ENCODE data around the gene NPBWR2.

NPBWR2 gene, protein sequence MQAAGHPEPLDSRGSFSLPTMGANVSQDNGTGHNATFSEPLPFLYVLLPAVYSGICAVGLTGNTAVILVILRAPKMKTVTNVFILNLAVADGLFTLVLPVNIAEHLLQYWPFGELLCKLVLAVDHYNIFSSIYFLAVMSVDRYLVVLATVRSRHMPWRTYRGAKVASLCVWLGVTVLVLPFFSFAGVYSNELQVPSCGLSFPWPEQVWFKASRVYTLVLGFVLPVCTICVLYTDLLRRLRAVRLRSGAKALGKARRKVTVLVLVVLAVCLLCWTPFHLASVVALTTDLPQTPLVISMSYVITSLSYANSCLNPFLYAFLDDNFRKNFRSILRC
- 0 reads per million in 2 donors for total RNA-seq

DNA sequence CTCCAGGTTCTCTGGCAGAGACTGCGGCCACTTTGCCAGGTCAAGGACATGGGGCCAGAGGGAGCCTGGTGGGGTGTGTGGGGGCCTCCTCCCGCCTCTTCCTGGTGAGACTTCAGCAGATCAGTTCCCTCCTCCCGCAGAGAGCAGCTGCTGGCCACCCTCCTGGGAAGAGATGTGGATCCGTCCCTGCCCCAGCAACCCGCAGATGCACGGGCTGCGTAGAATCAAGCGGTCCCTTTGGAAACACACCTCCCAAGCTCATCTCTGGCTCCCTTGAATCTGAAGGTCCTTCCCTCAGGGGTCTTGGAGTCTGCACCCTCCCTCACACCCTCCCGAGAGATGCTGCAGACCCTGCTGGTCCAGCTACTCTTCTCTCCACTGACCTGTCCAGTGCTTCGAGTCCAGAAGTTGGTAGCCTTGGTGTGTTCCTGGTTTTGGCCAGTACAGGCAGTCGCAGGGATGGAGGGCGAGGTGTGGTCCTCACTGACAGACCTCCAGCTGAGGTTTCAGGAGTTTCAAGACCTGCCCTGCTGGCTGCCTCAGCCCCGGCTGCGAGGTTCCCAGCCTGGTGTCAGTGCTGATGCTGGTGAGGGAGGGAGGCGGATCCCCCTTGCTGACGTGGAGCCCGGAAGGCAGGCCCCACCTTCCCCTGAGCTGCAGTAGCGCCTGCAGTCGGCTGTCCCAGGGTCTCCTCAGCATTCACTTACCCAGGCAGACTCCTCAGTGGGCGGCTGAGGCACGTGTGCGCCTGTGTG, at the start of gene NPBWR2:
Gene NPBWR2, minus strand, starts transcription at position 585 of the 755 bp plus-strand sequence. CDS start 734 bp downstream, outside the sequence.
- DNase-seq: no peak

DNA sequence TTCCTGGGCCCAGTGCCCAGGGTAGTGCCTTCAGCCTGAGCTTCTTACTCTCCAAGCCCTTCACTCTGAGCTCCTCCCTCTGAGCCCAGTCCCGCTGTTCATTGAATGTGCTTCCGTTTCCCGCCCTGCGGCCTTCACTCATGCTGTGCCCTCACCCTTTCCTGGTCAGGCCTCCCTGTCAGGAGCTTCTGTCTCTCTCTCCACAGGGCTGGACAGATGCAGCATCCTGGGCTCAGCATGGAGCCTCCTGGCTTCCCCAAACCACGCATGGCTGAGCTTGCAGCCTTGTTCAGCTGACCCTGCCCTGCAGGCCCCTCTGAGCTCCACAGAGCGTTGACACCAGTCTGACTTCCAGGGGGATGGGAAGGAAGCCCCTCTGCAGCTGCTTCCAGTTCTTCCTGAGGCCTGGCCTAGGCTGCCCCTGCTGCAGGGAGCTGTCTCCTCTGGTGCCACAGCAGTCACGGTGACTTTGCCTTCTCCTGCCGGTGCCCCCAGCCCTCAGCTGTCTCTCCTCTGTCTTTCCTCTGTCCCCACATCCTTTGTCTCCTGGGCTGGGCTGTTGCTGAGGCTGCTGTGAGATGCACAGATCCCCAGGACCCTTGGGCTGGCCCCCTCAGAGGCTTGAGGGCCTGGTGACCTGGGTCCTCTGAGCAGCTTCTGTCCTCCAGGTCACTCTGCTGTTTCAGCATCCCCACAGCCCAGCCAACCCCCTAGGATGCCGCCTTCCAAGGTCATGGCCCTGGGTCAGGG, 48.9 kb upstream of the NPBWR2 start:
- no peak for DNase-seq

DNA sequence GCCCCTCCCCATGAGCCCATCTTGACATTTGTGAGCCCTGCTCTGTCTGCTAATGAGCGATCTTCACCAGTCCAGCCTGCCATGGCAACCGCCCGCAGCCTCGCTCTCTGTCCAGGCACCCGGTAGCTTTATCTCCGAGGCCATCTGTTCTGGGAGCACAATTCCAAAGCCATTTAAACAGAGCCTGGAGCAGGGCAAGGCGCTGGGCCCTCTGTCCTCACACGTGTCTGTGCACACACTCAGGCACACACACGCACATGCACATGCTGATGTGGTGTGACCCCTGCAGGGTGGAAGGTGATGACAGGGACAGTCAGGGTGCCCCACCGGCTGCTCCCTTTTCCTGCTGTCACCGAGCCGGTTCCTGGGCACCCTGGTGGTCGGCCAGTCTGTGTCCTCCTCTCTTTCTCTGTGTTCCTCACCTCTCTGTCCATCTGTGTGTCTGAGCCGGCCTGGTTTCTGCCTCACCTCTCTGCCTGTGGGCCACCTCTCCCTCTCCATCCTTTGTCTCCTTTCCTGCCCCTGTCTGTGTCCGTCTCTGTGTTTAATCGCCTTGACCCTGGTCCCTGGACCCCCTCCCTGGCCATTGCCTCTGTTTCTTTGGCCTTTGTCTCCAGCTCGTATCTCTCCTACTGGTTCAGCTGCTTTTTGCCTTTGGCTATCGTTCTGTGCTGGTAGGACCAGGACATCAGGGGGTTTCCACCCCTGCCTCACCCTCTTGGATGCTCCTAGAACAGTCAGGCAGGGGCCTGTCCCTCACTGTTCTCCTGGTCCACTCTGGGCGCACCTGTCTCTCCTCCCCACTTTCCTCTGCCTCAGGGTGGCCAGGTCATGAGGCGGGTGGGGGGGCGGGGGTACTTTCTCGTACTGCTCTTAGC, 48.1 kb upstream of the NPBWR2 start:
- DNase-seq: no peak

DNA sequence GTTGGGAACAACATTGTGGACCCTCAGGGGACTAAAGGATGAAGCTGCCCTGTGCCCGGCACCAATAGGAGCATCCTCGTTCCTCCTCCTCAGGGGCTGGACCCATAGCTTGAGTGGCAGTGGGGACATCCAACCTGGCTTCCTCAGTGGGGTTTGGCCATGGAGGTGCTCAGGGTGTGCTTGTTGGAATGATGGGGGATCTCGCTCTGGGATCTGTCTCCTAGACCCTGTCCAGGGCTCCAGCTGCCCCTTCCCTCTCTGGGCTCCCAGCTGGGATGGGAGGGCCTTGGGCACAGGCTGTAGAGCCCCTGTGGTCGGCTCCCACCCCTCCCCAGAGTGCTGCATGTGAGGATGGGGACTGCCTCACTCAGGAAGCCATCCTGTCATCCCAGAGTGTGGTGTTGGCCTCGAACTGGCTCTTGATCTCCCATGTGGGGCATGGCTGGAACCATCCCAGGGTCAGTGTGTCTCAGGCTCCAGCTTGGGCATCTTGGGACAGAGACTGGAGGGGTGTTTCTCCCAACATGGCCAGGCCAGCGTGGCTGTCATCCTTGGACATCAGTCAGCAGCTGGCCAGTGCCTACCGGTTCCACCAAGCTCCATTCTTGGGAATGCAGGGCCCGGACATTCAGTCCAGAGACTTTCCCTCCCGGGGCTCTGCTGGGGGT, 47.4 kb upstream of the NPBWR2 start:
- DNase-seq: no peak

DNA sequence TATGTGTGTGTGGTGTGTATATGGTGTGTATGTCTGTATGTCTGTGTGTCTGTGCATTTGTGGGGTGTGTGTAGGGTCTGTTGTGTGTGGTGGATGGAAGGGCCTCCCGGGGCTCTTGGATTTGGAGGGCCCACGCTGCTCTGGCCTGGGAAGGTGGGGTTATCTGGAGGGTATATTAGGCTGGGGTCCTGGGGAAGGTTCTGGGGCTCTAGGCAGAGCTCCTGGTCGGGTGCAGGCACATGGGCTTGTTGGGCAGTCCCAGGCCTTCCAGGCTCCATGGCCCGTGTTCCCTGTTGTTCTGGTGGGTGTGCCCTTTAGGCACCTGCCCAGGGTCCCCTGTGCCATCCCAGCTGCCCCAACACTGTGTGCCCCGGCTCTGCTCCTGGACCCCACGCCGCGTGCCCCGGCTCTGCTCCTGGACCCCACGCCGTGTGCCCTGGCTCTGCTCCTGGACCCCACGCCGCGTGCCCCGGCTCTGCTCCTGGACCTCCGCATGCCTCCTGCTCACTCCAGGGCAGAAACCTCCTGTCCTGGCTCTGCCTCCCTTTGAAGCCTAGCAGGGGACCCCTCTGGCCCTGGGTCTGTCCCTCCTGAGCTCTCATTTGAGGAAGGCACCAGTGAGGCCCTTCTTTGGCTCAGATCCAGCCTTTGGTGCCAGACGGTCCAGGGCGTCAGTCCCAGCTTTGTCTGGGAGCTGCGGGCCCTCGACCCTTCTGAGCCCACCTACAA, 46.7 kb upstream of the NPBWR2 start:
- DNase-seq: no peak

DNA sequence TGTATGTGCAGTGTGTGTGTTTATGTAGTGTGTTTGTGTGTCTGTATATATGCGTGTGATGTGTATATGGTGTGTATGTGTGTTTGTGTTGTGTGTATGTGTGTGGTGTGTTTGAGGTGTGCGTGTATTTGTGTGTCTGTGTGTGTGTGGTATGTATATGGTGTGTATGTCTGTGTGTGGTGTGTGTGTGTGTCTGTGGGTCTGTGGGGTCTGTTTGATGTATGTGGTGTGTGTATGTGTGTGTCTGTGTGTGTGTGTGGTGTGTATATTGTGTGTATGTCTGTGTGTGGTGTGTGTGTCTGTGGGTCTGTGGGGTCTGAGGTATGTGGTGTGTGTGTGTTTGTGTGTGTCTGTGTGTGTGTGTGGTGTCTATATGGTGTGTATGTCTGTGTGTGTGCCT, 46.0 kb upstream of the NPBWR2 start:
- DNase-seq: no peak

DNA sequence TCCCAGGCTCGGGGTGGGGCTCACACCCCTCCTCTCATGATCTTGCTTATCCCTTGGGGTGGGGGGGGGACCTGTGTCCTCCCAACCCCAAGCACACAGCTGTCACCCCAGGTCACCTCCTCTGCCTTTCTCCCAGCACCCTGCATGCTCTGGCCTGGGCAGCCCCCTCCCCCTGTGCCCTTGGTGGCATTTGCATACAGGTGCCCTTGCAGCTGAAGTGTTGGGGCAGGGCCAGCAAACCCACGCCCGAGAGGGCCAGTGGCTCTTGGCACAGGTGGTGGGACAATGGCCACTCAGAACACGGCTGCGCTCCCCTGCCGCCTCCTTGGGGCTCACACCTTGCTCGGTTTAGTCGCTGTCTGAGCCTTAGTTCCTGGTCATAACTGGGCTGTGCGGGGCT, 45.5 kb upstream of the NPBWR2 start:
- no peak for DNase-seq

DNA sequence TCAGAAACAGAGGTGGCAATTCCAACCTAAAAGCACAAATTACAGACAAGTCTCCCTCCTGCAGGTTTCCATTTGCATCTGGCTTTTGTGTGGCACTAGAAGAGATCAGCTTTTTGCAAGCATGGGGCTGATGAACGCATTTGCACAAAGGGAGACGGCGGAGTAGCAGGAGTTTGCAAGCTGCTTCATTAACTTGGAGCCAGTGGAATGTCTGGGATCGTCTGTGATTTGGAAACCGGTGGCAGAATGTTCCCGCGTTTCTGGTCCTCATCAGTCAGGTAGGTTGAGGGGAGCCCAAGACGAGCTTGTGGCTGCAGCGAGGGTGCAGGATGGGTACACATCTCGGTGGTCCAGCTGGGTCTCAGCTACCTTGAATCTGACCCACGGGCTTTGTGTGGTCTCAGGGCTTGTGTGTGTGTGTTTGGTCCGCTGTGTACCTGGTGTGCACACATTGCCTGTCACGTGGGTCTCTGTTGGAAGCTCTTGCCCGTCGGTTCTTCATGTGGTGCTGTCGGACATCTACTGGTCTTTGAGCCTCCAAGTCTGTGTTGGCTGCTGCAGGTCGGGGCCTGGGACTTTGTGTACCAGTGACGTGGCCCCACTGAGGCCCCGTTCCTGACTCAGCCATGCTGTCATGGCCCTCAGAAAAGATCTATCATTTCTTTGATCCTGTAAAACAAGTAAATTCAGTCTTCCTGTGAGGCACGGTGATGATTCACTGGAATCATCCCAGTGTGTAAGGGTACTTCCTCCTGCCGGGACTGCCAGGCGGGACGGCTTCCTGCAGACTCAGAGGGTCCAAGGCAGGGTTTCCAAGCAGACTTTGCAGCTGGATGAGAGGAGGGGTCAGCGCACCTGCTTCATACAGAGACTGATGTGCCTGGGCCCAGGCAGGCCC, 44.5 kb upstream of the NPBWR2 start:
- no peak for DNase-seq

DNA sequence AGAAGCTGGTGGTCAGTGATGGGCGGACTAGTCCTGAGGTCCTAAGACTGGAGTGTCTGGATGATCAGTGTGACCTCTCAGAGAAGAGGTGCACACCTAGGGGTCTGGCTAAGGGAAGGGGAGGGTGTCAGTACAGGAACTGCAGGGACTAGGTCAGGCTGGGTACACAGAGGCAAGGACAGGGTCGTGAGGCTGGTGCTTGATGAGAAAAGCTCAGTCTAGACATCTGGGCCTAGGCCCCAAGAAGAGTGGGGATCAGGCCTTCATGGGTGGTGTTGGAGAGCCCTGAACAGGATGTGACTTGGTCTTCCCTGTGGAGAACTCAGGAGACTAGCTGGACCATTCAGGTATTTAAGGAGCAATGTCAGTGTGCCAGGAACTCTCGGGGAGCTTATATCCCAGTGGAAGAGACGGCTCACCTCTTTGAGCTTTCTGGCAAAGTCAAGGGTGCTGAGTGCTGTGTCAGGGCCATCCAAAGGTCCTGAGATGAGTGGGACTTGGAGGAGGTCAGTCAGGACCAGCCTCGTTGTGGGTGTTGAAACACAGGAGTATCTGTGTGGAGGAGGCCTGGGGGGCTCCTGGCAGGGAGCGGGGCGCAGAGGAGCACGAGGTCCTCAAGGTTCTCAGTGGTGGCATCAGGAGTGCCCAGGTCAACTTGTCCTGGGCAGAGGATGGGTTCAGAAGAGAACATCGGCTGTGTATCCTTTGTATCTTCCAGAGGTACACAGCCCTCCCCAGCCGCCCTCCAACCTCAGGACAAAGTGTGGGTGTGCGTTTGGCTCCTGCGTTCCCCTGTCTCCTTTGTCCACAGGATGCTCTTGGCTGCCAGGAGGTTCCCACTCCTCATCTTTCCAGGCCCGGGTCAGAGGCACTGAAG, 43.6 kb upstream of the NPBWR2 start:
- DNase-seq: no peak

DNA sequence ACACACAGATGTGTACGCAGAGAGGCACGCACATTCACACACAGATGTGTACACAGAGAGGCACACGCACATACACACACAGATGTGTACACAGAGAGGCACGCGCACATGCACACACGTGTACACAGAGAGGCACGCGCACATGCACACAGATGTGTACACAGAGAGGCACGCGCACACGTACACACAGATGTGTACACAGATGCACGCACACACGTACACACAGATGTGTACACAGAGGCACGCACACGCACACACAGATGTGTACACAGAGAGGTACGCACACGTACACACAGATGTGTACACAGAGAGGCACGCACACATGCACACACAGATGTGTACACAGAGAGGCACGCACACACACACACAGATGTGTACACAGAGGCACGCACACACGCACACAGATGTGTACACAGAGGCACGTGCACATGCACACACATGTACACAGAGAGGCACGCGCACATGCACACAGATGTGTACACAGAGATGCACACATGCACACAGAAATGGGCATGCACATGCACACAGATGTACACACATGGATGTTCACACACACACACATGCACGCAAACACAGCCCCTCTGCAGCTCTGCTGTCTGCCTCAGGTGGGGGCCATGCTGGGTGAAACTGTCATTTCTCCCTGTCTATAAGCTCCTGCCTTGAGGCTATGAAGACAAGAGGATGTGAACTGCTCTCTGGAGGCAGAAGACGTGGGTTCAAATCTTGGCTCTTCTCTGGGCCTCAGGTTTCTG, 42.6 kb upstream of the NPBWR2 start:
- no peak for DNase-seq

DNA sequence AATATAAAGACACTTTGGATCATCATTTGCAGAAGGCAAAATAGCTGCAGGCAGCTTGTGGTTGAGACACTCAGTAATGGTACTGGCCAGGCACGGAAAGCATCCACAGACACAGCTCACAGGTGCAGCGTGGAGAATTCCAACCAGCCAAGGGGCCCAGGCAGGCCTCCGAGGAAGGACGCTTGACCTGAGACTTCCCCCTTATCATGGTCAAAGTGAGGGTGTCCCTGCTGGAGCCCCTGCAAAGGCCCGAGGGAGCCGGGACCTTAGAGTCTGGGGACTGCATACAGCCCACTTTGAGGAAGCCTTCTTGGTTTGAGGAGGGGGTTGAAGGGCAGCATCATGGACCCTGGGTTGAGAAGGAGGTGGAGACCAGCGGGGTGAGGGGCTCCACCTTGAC, 41.8 kb upstream of the NPBWR2 start:
- DNase-seq: no peak

DNA sequence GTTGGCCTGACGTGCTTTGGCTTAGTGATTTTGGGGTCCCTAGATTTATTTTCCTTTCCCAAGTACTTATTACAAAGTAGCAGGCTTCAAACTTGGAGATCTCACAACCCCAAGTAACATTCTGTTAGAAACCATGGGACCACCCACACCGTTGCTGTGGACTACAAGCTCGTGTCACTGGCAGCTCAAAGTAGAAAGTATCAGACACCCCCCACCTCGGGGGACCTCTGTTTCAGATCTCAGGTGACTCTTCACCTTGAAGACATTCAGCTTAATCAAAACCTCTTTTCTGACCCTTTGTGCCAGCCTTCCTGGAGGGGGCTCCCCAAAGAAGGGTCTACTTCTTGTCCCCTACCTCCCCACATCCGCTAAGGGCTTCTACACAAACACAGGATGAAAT, 41.2 kb upstream of the NPBWR2 start:
- DNase-seq: no peak

DNA sequence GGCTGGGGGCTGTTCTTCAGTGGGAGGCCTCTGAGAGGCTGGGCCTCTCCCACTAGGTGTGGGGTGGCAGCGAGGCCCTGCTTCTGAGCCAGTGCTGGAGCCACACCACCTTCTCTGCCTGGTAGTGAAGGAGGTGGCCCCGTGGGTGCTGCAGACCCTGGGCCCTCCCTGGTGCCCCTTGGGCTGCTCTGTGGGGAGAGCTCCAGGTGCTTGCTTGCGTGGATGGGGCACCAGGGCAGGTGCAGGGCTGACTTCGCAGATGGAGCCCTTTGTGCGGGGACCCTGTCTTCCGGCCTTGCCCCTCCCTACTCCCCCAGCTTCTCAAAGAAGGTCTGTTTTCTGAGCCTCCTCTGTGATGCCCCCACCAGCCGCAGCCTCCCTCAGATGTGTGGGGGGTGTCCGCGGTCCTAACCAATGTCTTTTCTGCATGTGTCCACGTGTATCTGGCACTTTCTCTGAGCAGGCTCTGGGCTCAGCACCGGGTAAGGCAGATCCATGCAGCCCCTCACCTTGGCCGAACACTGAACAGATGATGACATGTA, 39.6 kb upstream of the NPBWR2 start:
- DNase-seq: no peak

DNA sequence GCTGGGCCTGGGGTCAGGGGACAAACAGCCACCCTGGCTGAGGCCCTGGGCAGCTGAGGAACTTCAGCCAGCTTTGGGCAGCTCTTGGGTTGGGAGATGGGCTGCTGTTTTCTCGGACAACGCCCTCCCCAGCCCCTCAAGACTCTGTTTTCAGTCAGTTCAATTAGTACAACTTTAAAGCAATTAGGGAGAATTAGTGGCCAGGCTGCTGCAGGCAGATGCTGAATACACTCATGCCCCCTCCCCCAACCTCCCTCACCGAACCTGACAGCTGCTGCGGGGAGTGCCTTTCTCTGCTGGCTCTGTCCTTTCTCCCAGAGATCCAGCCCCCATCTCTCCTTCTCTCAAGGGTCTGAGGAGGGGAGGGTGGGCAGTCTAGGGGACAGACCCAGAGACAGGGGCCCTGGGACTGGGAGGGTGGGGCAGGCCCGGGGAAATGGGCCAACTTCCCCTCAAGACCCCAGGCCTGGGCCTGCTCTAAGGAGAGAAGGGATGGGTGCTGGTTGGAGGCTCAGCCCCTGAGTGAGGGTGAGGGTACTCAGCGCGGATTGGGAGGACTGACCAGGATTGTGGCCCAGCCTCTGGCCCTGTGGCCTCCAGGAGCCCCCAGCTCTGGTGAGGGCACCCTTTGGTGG, 39.1 kb upstream of the NPBWR2 start:
- no peak for DNase-seq

DNA sequence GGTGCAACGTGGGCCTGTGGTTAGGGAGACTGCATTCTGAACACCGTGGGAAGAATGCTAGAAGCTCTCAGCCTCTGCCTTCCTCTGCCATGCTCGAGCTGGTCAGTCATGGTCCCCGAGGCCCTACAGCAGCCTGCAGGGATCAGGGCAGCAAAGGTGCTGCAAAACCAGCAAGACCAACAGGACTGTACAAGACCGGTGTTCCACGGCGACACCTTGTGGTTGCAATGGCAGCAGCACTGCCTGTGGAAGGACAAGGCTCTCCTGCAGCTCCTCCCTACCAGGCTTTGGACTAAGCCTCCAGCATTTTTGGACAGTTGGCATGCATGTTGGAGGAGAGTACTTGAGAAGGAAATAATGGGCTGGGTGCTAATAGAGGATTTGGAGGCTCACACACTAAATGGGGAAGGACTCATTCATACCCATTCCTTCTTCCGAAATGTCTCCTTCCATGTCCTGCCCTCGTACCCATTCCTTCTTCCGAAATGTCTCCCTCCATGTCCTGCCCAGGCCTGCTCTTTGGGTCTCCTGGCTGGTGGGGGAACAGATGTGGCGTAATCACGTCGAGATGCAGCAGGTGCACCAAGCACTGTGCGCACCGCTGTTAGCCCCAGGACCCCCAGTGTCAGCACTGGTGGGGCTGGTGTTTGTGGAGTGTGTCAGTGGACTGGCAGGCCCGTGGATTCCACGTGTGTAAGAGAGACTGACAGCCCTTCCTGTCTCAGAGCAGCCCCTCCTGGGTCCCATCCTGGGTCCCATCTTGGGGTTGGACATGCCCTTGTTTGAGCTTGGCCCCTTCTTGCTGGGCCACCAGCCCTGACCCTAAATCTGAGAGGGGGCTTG, 38.3 kb upstream of the NPBWR2 start:
- no peak for DNase-seq

DNA sequence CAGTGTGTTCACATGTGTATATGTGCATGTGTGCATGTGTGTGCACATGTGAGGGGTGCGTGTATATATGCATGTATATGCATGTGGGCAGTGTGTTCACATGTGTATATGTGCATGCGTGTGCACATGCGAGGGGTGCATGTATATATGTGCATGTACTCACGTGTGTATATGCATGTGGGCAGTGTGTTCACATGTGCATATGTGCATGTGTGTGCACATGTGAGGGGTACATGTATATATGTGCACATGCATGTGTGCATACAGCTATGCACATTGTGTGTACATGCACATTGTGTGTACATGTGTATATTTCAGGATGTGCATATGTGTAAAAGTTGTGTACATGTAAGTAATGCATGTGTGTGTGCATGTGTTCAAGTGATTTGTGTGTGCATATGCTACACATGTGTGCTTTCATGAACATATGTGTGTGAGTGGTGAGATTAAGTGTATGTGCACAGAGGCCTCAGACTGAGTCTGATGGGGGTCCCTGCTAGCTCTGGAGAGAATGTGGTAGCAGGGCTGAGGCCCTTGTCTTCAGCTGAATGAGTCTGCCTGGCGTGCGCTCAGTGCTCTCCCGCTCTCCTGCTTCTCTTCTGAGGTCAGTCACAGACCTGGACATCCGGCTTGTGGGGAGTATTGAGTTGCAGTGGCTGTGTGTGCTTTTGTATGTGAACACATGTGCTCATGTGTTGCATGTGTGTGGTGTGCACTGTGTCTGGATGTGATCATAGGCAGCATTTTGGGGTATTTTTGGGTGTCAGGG, 37.0 kb upstream of the NPBWR2 start:
- no peak for DNase-seq
